Posterior vena cava (tissue), 2 donors: ENCODE results near the gene SLCO6A1. TPM values are rescaled to one million over a fixed set of nuclear protein-coding genes. Genes with fewer than 3 reads are reported as not detected.

ENCODE experiments used
- DNase-seq: peaks from one replicate; pipeline ENCODE4 v3.0.0-alpha.2; 2020; ENCODE audit warnings: low spot score
- intact Hi-C, 2 donors: fragments of 100-400 bp; cut with DNase I; formaldehyde crosslinking; loops; one replicate each; pipeline versions ENCODE4 v1.14.1 to v1.14.2; 2022 to 2023
- total RNA-seq, 2 donors: library from RNA; stranded (reverse); fragmentation: NEBNext Ultra II Directional; extraction: Animal tissue kit (Norgen Biotek cat#: 25700); gene quantifications; one replicate each; pipeline ENCODE4 v1.2.1, GENCODE V29; 2021
- donor health status: DM: yes; HTN: yes; CAD: no.
- donor health status: DM: yes; HTN: yes; CAD: no.

The SLCO6A1 gene
- total RNA-seq, 2 donors from 2014 or later: not detected

- no peak for DNase-seq
- intact Hi-C loops: no loop called here
Measured at GRCh38 chr5:102483736-102484135, 15.1 kb downstream of the SLCO6A1 start.

GRCh38 chr5:102481054-102481715 lies 17.6 kb downstream of the SLCO6A1 start:
- intact Hi-C loops: no loop called here

GRCh38 chr5:102453716-102454115 lies 45.1 kb downstream of the SLCO6A1 start:
- intact Hi-C loops: no loop called here
- DNase-seq: no peak

More at GRCh38 chr5:102481054-102481715, 17.6 kb downstream of the SLCO6A1 start:
- no peak for DNase-seq

GRCh38 chr5:102451082-102451481 lies 47.7 kb downstream of the SLCO6A1 start:
- intact Hi-C loops: no loop called here

GRCh38 chr5:102450313-102450990 lies 48.3 kb downstream of the SLCO6A1 start:
- DNase-seq: no peak
- intact Hi-C loops: no loop called here

More at GRCh38 chr5:102451082-102451481, 47.7 kb downstream of the SLCO6A1 start:
- peak; percentile 53 for DNase-seq

GRCh38 chr5:102433473-102433872 lies 65.3 kb downstream of the SLCO6A1 start:
- DNase-seq: no peak
- intact Hi-C loops: no loop called here

GRCh38 chr5:102421647-102422046 lies 77.2 kb downstream of the SLCO6A1 start:
- intact Hi-C loops: no loop called here
- DNase-seq: no peak

- DNase-seq: no peak
- intact Hi-C loops: no loop called here
Measured at GRCh38 chr5:102418531-102418930, 80.3 kb downstream of the SLCO6A1 start.

GRCh38 chr5:102414448-102414847 lies 84.4 kb downstream of the SLCO6A1 start:
- no peak for DNase-seq
- intact Hi-C loops: no loop called here

GRCh38 chr5:102388235-102388634 lies 110.6 kb downstream of the SLCO6A1 start:
- no peak for DNase-seq
- intact Hi-C loops: no loop called here

GRCh38 chr5:102385365-102385764 lies 113.4 kb downstream of the SLCO6A1 start:
- DNase-seq: no peak
- intact Hi-C loops: no loop called here

GRCh38 chr5:102380174-102380573 lies 118.6 kb downstream of the SLCO6A1 start:
- intact Hi-C loops: no loop called here

GRCh38 chr5:102375876-102376275 lies 122.9 kb downstream of the SLCO6A1 start:
- intact Hi-C loops: no loop called here
- DNase-seq: no peak

More at GRCh38 chr5:102380174-102380573, 118.6 kb downstream of the SLCO6A1 start:
- no peak for DNase-seq

- DNase-seq: no peak
- intact Hi-C loops: no loop called here
Measured at GRCh38 chr5:102375272-102375671, 123.5 kb downstream of the SLCO6A1 start.

- intact Hi-C loops: no loop called here
- DNase-seq: no peak
Measured at GRCh38 chr5:102368392-102368791, 130.4 kb downstream of the SLCO6A1 start.

- no peak for DNase-seq
- intact Hi-C loops: no loop called here
Measured at GRCh38 chr5:102341681-102342288, 157.0 kb downstream of the SLCO6A1 start.

- intact Hi-C loops: no loop called here
- DNase-seq: no peak
Measured at GRCh38 chr5:102324714-102325113, 174.1 kb downstream of the SLCO6A1 start.
